Measurements from ENCODE around the gene FBN1.
A peak's percentile ranks its signal among the peaks of the same experiment; 100 is the strongest.

Gene FBN1

DNA sequence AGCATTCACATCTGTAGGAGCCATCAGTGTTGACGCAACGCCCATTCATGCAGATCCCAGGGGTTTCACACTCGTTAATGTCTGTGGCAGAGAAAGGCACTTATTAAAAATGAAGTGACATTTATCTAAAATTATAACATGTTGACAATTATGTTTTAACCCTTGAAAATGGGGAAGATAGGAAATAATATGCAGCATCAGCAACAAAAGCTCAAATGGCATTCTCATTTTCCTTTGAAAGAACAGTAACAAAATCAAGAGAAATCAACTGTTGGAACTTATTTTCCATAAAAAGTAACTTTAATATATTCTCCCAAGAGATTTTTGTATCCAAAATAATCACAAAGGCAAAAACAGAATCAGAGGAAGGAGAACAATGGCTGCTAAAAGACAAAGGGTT, 140.4 kb downstream of the FBN1 start:
- no peak for TF ChIP-seq POLR2A (IDR thresholded peaks at IDR 0.05; ENCODE audit: low read length)
- TF ChIP-seq GATA1 (IDR thresholded peaks at IDR 0.05; ENCODE audit: low read depth, low read length), result no peak
- DNase-seq, result no peak

DNA sequence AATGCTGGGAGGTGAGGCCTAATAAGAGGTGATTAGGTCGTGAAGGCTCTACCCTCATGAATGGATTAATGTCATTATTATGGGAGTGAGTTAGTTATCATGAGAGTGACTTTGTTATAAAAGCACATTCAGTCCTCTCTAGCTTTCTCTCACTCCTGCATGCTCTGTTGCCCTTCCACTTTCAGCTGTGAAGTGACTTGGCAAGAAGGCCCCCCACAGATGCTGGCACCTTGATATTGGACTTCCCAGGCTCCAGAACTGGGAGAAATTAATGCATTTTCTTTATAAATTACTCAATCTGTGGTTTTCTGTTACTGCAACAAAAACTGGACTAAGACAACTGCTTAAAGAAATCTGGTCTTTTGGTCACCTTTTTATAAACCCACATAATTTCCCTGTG, 144.3 kb downstream of the FBN1 start:
- no peak for TF ChIP-seq GATA1 (IDR thresholded peaks at IDR 0.05; ENCODE audit: low read depth, low read length)
- DNase-seq, result no peak

DNA sequence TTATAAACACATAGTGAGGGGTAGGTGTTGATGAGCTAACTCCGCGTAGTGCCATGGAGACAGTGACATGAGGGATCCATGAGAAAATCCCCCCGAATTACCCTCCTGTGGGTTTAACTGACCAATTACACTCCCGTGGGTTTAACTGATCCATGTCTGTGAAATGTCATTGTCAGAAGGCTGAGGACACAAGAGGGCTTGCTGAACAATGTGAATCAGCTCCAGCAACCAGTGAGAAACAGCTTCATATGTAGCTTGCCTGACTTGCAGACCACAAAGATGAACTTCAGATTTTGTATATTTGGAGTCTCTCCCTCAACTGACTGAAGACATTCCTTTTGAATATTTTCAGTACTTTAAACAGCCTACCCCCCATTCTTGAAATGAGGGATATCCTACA, 144.9 kb downstream of the FBN1 start:
- DNase-seq, result no peak
- no peak for TF ChIP-seq POLR2A (IDR thresholded peaks at IDR 0.05; ENCODE audit: low read length)
- no peak for TF ChIP-seq GATA1 (IDR thresholded peaks at IDR 0.05; ENCODE audit: low read depth, low read length)

DNA sequence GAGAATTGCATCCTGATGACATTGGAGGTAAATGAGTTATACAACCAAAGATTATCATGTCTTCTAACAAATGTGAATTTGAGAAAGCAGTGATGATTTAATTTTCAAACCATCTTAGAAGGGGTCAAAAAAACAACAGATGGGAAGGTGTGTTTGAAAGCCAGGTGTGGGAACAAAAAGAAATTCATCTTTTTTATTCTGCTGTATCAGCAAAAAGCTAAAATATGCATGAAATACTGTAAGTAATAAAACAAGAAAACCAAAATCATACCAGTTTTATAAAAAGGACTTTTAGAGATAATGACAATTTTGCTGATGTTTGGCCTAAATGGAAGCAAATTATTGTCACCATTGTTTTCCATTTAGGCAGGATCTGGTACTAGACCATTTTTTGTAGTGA, 145.5 kb downstream of the FBN1 start:
- no peak for TF ChIP-seq POLR2A (IDR thresholded peaks at IDR 0.05; ENCODE audit: low read length)
- TF ChIP-seq GATA1 (IDR thresholded peaks at IDR 0.05; ENCODE audit: low read depth, low read length), result no peak
- DNase-seq, result no peak

DNA sequence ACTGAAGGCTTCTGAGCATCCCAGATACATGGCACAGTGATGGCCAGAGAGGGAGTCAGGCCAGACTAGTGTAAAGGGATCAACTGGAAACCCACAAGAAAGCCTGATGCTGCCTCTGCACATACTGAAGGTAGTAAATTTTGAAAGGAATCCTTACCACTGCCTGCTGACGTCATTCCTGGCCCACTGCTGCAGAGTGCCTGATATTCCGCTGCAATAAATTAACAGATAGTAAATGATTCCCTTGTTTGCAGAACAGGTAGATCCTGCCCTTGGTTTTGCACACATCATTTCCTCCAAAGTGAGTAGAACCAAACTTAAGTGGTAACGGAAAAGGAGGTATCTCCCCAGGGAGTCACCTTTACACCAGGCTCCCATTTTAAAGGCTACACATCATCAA, 146.7 kb downstream of the FBN1 start:
- TF ChIP-seq POLR2A (IDR thresholded peaks at IDR 0.05; ENCODE audit: low read length) (no peak), GATA1 (IDR thresholded peaks at IDR 0.05; ENCODE audit: low read depth, low read length) (no peak)

DNA sequence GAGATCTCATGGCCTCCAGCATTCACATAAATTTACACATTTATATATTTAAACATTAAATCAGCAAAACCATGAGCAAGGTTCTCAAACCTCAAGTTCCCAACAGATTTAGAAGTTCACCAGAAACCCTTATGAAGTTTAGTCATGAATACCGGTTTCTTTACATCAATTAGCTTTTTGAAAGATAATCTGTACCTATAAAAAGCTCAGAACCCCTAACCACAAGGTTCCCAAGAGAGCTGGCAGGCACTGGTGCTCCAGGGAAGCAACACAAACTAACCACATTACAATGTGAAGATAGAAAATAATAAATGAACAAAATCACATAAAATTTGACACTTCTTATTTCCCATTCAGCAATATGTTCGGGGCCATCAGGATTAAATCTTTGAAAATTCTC, 150.9 kb downstream of the FBN1 start:
- no peak for DNase-seq
- no peak for TF ChIP-seq POLR2A (IDR thresholded peaks at IDR 0.05; ENCODE audit: low read length)
- TF ChIP-seq GATA1 (IDR thresholded peaks at IDR 0.05; ENCODE audit: low read depth, low read length), result no peak

More for the DNA sequence above, 146.7 kb downstream of the FBN1 start:
- no peak for DNase-seq

DNA sequence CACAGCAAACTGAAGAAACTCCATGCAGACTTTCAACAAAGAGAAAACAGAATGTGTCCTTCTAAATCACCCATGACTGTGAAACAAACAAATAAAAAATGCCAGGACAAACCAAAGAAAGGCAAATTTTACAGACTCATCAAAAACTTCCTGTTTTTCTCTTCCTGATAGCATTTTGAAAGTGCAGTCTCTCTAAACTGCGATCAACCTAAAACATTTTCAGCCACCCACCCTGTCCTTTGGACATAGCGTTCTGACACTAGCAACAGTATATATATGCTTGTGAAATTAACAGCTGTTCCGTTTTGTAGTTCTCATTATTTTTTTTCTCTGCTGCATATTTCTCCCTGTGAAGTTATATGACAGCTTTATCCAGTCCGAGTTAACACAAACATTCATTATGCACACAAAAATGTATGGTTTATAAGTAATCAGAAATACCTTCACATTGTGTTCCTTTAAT, 151.7 kb downstream of the FBN1 start:
- DNase-seq, result no peak
- TF ChIP-seq POLR2A (IDR thresholded peaks at IDR 0.05; ENCODE audit: low read length) (no peak), GATA1 (IDR thresholded peaks at IDR 0.05; ENCODE audit: low read depth, low read length) (no peak)

DNA sequence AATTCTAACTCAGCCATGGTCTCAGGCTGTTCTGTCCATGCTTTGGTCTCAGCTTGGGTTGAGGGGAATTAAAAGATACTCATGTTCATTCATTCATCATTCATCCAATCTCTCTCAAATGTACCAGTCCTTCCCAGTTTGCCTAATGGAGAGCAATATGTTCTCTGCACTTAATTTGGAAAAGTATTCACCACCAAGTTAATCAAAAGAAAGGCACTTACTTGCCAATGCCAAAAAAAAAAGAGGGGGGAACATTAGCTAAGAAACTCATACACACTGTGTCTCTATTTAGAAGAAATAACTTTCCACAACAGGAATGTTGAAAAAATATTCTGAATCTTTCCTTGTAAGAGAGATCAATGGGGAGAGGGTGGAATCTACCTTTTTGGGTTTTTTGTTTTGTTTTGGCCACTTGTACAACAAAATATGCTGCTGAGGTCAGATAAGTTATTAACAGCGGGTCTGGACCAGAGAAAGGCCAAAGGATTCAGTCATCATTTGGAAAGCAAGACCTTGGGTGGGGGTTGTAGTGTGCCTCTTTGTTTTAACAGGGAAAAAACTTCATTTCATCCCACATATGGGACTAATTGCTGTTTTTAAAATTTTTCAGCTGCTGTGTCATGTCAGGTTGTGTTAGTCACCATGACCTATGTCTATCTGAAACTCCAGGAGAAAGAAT, 152.3 kb downstream of the FBN1 start:
- DNase-seq, result peak in 1 of 2 experiments; percentile 8
- TF ChIP-seq POLR2A (IDR thresholded peaks at IDR 0.05; ENCODE audit: low read length) (no peak), GATA1 (IDR thresholded peaks at IDR 0.05; ENCODE audit: low read depth, low read length) (no peak)

DNA sequence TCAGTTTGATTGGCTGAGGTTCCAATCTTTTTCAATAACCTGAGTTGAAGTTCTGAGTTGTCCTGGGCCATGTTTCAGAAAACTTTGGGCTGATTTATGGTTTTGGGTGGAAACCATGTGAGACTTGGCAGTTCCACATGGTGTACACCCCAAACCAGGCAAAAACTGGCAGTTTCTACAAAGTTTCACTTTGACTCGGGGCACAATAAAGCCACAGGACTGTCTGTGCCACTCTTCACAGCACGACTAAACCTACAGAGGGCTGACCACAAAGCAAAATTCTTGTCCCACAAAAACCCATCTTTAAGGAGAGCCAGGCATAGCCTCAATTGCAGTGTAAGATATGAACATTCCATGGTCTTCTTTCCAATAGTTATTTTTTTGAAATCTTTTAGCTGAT, 159.3 kb downstream of the FBN1 start:
- TF ChIP-seq POLR2A (IDR thresholded peaks at IDR 0.05; ENCODE audit: low read length) (no peak), GATA1 (IDR thresholded peaks at IDR 0.05; ENCODE audit: low read depth, low read length) (no peak)
- DNase-seq, result no peak

DNA sequence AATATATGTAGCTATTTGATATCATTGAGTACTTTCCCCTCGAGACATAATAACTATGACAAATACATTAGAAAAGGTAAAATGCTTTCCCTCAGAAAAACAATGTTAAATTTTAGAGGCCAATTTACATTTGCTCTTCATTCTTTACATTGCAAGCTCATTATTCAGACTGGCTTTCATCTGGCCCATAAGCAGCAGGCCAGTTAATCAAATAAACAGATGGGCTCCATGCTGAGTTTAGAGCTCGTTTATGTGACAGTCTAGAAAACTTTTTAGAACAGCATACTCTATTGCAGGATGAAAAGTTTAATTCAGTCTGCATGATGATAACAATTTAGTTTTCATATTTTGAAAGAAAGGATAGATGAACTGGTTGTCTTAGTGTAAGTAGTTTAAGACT, 163.7 kb downstream of the FBN1 start:
- no peak for DNase-seq
- TF ChIP-seq POLR2A (IDR thresholded peaks at IDR 0.05; ENCODE audit: low read length), result no peak
- no peak for TF ChIP-seq GATA1 (IDR thresholded peaks at IDR 0.05; ENCODE audit: low read depth, low read length)

DNA sequence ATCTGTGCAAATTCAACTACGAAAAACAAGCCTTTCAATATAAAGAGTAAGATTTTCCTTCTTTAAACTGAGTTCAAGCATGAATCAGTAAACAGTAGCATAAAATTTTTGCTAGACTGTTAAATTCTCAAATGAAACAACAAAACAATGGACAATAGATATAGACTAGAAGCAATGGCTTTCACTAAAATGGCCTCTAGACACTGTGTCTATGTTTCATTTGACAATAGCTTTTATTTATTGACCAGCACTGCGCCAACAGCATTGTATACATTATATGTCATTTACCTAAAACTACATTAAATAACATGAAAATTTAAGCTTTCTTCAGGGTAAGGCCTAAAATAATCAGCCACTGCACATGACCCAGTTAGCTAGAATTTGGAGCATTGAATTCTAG, 165.8 kb downstream of the FBN1 start:
- no peak for DNase-seq
- TF ChIP-seq GATA1 (IDR thresholded peaks at IDR 0.05; ENCODE audit: low read depth, low read length) (no peak), POLR2A (IDR thresholded peaks at IDR 0.05; ENCODE audit: low read length) (no peak)

DNA sequence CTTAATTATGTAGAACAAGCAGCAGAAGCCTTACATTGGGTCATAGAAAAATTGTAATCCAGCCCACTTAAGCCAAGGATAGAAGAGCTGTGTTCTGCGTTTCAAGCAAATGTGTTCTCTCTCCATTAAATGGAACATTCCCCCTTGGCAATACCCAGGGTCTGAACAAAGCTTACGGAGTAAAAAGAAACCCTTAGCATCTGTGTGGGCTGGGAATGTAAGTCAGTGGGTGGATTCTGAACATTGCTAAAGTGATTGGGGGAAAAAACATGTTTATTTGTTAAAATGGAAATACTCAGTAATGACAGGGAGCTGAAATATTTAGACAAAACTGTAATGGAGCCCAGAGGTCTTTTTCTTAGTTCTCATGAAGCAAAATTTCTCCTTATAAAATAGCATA, 166.9 kb downstream of the FBN1 start:
- no peak for DNase-seq

DNA sequence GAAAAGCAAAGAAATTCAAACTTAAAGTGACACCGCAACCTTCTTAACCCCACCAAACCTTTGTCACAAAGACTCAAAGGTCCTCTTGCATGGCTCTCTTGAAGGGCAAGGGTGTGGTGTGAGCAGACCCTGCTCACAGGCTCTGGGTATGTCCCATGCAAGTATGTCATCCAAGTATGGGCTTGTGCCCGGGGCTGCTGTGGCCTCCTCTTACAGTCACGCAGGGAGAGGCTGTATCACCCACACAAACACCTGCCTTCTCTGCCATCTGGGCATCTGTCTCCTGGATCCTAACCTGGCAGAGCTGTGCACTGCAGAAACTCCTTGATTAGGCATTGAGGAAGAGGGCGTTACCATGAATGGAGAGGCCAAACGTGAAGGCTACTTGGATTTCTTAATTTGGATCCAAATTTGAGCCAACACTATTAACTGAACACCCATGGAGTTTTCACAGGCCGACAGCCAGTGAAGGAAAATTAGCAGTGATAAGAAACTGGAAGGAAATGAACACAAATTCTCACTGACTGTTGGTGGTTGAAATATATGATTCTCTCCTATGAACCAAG, 167.6 kb downstream of the FBN1 start:
- TF ChIP-seq GATA1 (IDR thresholded peaks at IDR 0.05; ENCODE audit: low read depth, low read length) (no peak), POLR2A (IDR thresholded peaks at IDR 0.05; ENCODE audit: low read length) (no peak)
- DNase-seq, result no peak

More for the DNA sequence above, 166.9 kb downstream of the FBN1 start:
- TF ChIP-seq GATA1 (IDR thresholded peaks at IDR 0.05; ENCODE audit: low read depth, low read length) (no peak), POLR2A (IDR thresholded peaks at IDR 0.05; ENCODE audit: low read length) (no peak)

DNA sequence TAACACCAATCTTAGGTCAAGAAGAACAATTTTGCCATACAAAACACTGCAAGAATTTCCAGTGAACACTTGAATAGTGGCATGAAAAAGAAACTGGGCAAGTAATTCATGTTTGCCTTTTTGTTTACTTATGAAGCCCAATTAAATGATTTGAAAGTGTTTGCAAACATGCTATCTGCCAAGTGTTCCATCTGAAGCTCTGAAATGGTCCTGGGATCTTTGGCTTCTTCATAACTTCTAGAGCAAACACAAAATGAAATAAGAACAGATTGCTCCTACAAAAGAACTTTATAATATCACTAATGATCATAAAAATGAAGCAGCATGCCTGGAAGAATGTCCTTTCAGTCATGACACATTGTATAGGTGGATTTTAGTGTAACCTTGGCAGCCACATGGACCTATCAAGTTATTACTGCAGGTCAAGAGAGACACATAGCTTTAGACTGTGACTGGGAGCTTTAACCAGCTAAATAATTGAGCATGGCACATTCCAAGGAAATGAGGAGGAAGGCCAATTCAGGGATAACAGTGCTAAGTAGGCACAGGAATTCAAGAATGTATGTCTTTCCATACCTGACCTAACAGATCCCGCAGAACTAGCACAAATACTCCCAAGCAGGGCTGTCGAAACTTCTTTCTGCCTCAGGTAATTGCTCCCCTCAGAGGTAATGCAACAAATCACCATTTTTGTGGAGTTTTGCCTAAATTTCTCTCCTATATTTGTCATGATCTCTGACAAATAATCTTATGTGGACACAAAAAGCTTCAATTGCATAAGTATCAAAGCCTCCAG, 169.7 kb downstream of the FBN1 start:
- DNase-seq, result no peak
- no peak for TF ChIP-seq GATA1 (IDR thresholded peaks at IDR 0.05; ENCODE audit: low read depth, low read length)
- TF ChIP-seq POLR2A (IDR thresholded peaks at IDR 0.05; ENCODE audit: low read length), result no peak
